NCI-H226 (cell line): ENCODE measurements around the gene JMJD1C.
A peak's percentile ranks its signal among the peaks of the same experiment; 100 is the strongest.
"Not testable (repeated sequence)": the region's sequence is repeated elsewhere in the genome, so short reads cannot be mapped to it uniquely, and the experiment has no call there.

ENCODE experiments used
- DNase-seq: peaks from one replicate; pipeline ENCODE4 v3.0.0-alpha.2; 2015

JMJD1C gene

GRCh38 chr10:63348245-63348850, 117.4 kb downstream of the JMJD1C start:
- no peak for DNase-seq

- DNase-seq, result peak; percentile 49
Measured at GRCh38 chr10:63346015-63346441, 119.7 kb downstream of the JMJD1C start.

GRCh38 chr10:63344269-63344668, 121.5 kb downstream of the JMJD1C start:
- no peak for DNase-seq

GRCh38 chr10:63343476-63343875, 122.3 kb downstream of the JMJD1C start:
- no peak for DNase-seq

GRCh38 chr10:63339640-63340039, 126.1 kb downstream of the JMJD1C start:
- DNase-seq, result not testable (repeated sequence)

- no peak for DNase-seq
Measured at GRCh38 chr10:63337455-63338251, 128.1 kb downstream of the JMJD1C start.

- DNase-seq, result peak; percentile 18
Measured at GRCh38 chr10:63331586-63331985, 134.2 kb downstream of the JMJD1C start.

- no peak for DNase-seq
Measured at GRCh38 chr10:63324495-63324854, 141.3 kb downstream of the JMJD1C start.

- no peak for DNase-seq
Measured at GRCh38 chr10:63323701-63324494, 141.9 kb downstream of the JMJD1C start.

- DNase-seq, result no peak
Measured at GRCh38 chr10:63320683-63321082, 145.1 kb downstream of the JMJD1C start.

- no peak for DNase-seq
Measured at GRCh38 chr10:63319231-63319630, 146.5 kb downstream of the JMJD1C start.

- DNase-seq, result no peak
Measured at GRCh38 chr10:63318491-63318890, 147.3 kb downstream of the JMJD1C start.

GRCh38 chr10:63314020-63314419, 151.8 kb downstream of the JMJD1C start:
- DNase-seq, result no peak

GRCh38 chr10:63313066-63313717, 152.6 kb downstream of the JMJD1C start:
- no peak for DNase-seq

GRCh38 chr10:63308628-63309027, 157.1 kb downstream of the JMJD1C start:
- DNase-seq, result no peak

- no peak for DNase-seq
Measured at GRCh38 chr10:63304146-63304545, 161.6 kb downstream of the JMJD1C start.

- DNase-seq, result no peak
Measured at GRCh38 chr10:63300801-63301200, 165.0 kb downstream of the JMJD1C start.

GRCh38 chr10:63297941-63298340, 167.8 kb downstream of the JMJD1C start:
- no peak for DNase-seq

- no peak for DNase-seq
Measured at GRCh38 chr10:63294781-63295180, 171.0 kb downstream of the JMJD1C start.

- DNase-seq, result not testable (repeated sequence)
Measured at GRCh38 chr10:63292847-63293246, 172.9 kb downstream of the JMJD1C start.

GRCh38 chr10:63288170-63288569, 177.6 kb downstream of the JMJD1C start:
- no peak for DNase-seq

GRCh38 chr10:63286754-63287264, 179.0 kb downstream of the JMJD1C start:
- DNase-seq, result no peak

- DNase-seq, result no peak
Measured at GRCh38 chr10:63286340-63286739, 179.4 kb downstream of the JMJD1C start.
